Hematopoietic multipotent progenitor cell treated with erythropoietin and hydrocortisone succinate and interleukin-3 and kit ligand, for 17 days (in vitro differentiated cells): ENCODE measurements around the gene CDC42SE1.

ENCODE experiments used
- DNase-seq: peaks from one replicate; pipeline ENCODE4 v3.0.0-alpha.2; 2015; ENCODE audit warnings: low spot score

The CDC42SE1 gene

DNA sequence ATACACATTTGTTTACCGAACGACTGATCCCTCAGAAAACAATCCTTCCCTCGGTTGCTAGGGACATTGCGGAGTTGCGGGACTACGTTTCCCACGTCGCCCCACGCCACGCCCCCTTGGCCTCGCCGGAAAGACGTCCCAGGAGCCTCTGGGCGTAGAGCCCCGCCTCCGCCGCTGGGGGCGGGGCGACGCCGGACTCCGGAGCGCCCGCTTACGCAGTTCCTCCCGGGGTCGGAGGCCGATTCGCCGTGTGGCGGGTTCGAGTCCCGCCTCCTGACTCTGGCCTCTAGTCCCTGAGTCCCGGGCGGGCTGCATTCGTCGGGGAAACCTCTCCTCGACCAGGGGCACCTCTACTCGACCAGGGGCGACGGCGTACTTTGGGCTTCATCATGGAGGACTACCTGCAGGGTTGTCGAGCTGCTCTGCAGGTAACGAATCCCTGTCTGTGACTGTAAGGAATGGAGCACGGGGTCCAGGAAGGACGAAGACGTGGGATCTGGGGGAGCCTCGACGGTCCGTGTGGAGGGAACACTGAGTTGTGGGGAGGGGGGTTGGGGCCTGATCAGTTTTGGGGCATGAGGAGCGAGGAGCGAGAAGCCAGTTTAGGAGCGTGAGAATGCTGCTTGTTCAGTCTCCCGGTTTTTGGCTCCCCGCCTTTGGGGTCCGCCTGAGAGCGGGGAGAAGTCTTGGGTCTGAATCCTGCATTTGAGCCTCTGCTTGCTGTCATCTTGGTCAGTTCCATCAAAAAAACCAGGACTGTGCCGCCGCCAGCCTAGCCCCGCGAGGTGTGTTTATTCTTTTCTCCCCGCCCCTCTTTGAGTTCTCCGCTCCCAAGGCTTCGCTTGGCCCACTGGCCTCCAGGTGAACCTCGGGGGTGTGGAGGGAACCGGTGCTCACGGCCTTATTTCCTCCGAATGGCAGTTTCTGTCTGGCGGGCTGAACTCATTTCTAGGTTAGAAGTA is 50.9 kb downstream of the CDC42SE1 start, which contains the start of gene PRUNE1:
Gene PRUNE1, plus strand, starts transcription at position 206 of the 962 bp plus-strand sequence. Its CDS starts 184 bp downstream, at position 390.
- peak; percentile 97 for DNase-seq

DNA sequence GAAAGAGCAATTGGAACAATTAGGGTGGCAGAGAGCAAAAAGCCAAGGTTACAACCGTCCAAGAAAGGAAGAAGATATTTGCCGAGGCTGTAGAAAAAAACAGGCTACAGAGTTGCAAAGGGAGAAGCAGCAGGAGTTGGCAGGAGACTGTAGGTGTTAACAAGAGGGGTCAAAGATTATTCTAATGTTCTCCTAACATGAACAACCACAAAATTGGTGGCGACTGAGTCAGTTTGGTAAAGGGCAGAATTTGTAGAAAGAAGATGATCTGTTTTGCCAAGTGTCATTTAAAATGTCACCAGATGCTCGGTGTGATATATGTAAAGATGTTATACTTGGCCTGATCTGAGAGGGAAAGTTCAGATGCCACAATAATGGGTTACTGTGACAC is 51.6 kb downstream of the CDC42SE1 start:
- no peak for DNase-seq

DNA sequence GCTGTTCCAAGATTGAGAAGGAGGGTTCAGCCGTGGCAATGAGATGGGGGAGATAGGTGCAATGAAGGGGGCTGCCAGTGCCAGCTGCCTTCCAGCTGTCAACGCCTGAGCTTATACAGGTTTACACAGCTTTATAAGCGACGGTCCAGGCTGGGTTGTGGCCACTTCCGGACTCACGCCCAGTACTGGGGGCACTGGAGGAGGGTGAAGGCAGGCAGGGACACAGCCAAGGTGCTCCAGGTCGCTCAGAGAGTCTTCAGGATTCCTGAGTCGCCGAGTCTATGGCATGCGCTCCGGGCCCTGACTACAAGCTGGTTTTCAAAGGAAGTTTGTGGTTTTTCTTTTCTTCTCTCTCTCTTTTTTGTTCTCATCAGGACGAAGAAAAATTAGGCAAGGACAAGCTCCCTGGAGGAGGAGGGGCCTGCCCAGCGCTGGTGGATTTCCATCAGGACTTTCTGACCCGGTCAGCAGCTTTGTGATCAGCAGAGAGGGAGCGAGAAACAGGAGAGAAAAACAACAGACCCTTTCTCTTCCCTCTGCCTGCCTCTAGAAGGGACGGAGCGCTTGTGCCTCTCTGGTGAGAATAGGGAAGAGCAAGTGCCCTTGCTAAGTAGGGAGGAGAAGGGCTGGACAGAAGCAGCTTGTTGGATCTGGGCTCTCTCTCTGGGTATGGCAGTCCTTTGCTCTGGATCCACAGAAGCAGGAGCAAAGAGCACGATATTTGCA is 52.9 kb downstream of the CDC42SE1 start, which contains the start of gene MINDY1:
Gene MINDY1, minus strand, starts transcription at position 576 of the 726 bp plus-strand sequence. CDS start 4,285 bp downstream, outside the sequence.
- peak; percentile 84 for DNase-seq

DNA sequence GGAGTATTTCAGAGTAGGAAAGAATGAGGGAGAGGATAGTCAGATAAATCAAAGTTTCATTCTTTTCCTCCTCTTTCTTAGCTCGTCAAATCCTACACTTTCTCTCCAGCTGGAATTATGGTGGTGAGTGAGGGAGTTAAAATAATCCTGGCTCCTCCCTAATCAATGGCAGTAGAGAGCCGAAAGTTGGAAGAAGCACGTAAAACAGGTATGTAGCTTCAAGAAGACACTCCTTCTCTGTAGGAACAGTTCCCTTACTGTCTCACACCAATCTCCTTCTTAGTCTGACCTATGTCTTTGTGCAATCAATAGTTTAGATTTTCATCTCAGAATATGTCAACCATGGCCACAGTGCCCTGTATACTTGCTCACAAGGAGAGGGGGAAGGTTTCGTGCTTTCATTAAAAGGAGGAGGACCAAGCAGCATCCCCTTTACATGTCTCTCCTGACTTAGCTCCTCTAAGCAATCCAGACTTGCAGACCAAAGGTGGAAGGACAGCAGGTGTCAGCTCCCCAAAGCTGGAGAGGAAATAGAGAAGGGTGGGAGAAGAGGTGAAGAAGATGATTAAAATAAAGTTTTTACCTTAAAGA is 53.6 kb downstream of the CDC42SE1 start:
- peak; percentile 30 for DNase-seq

DNA sequence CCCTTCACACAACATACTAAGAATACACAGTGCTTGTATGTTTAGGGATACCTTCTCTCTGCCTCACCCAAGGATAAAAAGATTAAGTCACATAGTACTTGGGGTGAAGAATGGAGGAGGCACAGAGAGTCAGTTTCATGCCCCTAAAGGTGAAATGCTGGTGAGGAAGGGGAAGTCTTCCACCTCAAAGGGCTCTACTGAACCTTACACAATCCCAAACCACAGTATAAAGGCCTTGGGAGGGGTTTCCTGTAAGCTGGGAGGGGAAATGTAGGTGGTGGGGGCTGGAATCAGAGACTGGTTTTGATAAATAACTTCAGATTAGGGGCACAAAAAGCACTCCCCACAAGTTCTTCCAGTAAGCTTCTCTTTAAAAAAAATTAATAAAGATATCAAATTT is 56.2 kb downstream of the CDC42SE1 start:
- DNase-seq = no peak

DNA sequence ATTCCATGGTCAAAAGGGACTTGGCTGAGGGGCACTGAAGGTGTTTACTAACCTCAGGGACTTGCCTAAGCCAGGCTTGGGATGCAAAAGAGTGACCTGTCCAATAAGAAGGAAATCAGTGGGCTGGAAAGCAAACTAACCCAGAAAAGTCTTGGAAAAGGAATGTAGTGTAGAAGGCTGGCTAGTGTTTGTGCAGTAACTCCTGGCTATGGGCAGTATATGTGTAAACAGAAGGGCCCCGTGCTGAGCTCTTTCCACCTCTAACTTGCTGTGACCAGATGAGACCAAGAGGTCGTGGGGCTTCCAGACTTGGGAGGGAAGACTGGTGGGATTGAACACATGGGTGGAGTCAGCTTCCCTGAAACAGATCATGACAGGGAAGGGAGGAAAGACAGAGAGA is 56.8 kb downstream of the CDC42SE1 start:
- DNase-seq = no peak

DNA sequence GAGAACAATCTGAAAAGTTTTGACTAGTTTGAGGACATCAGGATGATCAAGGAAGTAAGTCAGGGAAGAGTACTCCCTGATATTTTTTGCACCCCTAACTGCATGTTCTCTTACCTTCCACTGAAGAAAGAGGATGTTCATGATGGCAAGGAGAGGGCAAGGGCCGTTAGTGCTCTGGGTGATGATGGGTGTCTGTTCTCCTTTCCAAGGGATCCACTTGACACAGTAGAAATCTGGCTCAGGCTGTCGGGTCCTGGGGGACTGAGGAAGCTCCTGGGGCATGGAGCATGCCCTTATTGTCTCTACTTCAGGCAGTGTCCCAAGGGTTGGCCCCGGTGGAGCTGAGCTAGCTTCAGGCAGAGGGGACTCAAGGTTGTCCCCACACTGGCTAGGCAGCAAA is 57.4 kb downstream of the CDC42SE1 start:
- no peak for DNase-seq

DNA sequence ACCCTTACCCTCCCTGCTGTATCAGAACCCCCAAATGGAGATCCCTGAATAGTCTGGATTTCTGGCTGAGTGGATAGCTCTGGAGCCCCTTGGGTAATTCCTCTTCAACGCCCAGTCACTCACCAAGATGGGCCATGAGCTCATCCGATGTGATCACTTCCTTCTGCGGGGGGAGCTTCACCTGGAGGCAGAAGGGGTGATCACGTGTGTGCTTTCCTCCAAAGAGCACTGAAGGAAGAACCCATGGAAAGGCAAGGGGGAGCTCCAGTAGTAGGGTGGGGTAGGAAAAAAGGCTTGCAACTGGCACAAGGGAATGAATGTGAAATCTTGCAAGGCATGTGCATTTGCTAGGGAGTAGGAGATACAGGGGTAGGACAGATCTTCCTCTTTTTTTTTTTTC is 57.8 kb downstream of the CDC42SE1 start:
- DNase-seq = no peak
